ENCODE measurements around the gene SLC25A20. TPM values are rescaled to one million over a fixed set of nuclear protein-coding genes. Genes with fewer than 3 reads are reported as not detected.

SLC25A20 gene
- total RNA-seq: 100 to 1,000 TPM in 1 of 4 donors, 10 to 100 TPM in 3; 29.7 to 138 (median 68.9) TPM

GRCh38 chr3:48898383-48899234, at the start of gene SLC25A20:
Gene SLC25A20 (minus strand): TSS chr3:48898882. CDS start chr3:48898794, 88 bp downstream.
- no peaks in the 10 kb centered on the region for H3K27me3 ChIP-seq
- H3K4me3 ChIP-seq: peak within 1 kb of the TSS; percentile 54 to 92 (median 80)
- TF ChIP-seq CTCF (IDR thresholded peaks at IDR 0.05) (peak in 3 of 6 experiments; percentile 1 to 9 (median 9)), POLR2A (IDR thresholded peaks at IDR 0.05) (peak; percentile 57 to 84)

GRCh38 chr3:48945891-48946549, 47.3 kb upstream of the SLC25A20 start:
- no peaks in the 10 kb centered on the region for H3K9me3 ChIP-seq
- H3K27ac ChIP-seq: no peak overlapping the region
- no peak for DNase-seq
- peaks cover 0 to 13% (median 0%) of the 10 kb centered on the region in 3 donors for H3K36me3 ChIP-seq
- H3K4me1 ChIP-seq: peaks cover 0 to 8% (median 0%) of the 10 kb centered on the region in 4 donors
- no peak for TF ChIP-seq CTCF (IDR thresholded peaks at IDR 0.05)
- no peak for TF ChIP-seq POLR2A (IDR thresholded peaks at IDR 0.05)
- no peak overlapping the region for H3K4me3 ChIP-seq
- H3K27me3 ChIP-seq: no peaks in the 10 kb centered on the region

More at GRCh38 chr3:48898383-48899234, at the start of gene SLC25A20:
- Histone ChIP-seq H3K9me3 (no peaks in the 10 kb centered on the region), H3K27ac (peak within 1 kb of the TSS; percentile 77 to 95 (median 89)), H3K36me3 (no peaks in the 10 kb centered on the region), H3K4me1 (peaks cover 0 to 15% (median 11%) of the 10 kb centered on the region in 4 donors)
- DNase-seq: peak; percentile 91 to 97 (median 97)

GRCh38 chr3:48945432-48945831, 46.8 kb upstream of the SLC25A20 start:
- TF ChIP-seq POLR2A (IDR thresholded peaks at IDR 0.05) (no peak), CTCF (IDR thresholded peaks at IDR 0.05) (no peak)
- Histone ChIP-seq H3K27ac (no peak overlapping the region), H3K9me3 (no peaks in the 10 kb centered on the region), H3K27me3 (no peaks in the 10 kb centered on the region), H3K36me3 (peaks cover 0 to 13% (median 0%) of the 10 kb centered on the region in 3 donors), H3K4me1 (peaks cover 0 to 8% (median 0%) of the 10 kb centered on the region in 4 donors), H3K4me3 (no peak overlapping the region)
- DNase-seq: no peak

GRCh38 chr3:48938689-48939088, 40.0 kb upstream of the SLC25A20 start:
- no peak overlapping the region for H3K27ac ChIP-seq
- no peaks in the 10 kb centered on the region for H3K27me3 ChIP-seq
- H3K4me3 ChIP-seq: no peak overlapping the region
- no peaks in the 10 kb centered on the region for H3K9me3 ChIP-seq
- no peaks in the 10 kb centered on the region for H3K4me1 ChIP-seq
- TF ChIP-seq POLR2A (IDR thresholded peaks at IDR 0.05) (no peak), CTCF (IDR thresholded peaks at IDR 0.05) (no peak)
- no peak for DNase-seq
- peaks cover 0 to 9% (median 0%) of the 10 kb centered on the region in 3 donors for H3K36me3 ChIP-seq

GRCh38 chr3:48938156-48938555, 39.5 kb upstream of the SLC25A20 start:
- Histone ChIP-seq H3K27me3 (no peaks in the 10 kb centered on the region), H3K4me3 (no peak overlapping the region), H3K4me1 (no peaks in the 10 kb centered on the region), H3K9me3 (no peaks in the 10 kb centered on the region), H3K36me3 (peaks cover 0 to 10% (median 0%) of the 10 kb centered on the region in 3 donors), H3K27ac (no peak overlapping the region)
- no peak for DNase-seq
- TF ChIP-seq POLR2A (IDR thresholded peaks at IDR 0.05): no peak
- no peak for TF ChIP-seq CTCF (IDR thresholded peaks at IDR 0.05)

Measured in Peyer's patch (tissue), 4 donors.